HTERT RPE-1 (cell line): ENCODE measurements around the gene LMNA.

Experiments used
- in situ Hi-C: fragments of 300-500 bp; cut with MboI; formaldehyde crosslinking; loops from 4 replicates; pipeline ENCODE4 v1.14.3; 2020; ENCODE audit warnings: low sequenced_read_pairs

Gene LMNA

DNA sequence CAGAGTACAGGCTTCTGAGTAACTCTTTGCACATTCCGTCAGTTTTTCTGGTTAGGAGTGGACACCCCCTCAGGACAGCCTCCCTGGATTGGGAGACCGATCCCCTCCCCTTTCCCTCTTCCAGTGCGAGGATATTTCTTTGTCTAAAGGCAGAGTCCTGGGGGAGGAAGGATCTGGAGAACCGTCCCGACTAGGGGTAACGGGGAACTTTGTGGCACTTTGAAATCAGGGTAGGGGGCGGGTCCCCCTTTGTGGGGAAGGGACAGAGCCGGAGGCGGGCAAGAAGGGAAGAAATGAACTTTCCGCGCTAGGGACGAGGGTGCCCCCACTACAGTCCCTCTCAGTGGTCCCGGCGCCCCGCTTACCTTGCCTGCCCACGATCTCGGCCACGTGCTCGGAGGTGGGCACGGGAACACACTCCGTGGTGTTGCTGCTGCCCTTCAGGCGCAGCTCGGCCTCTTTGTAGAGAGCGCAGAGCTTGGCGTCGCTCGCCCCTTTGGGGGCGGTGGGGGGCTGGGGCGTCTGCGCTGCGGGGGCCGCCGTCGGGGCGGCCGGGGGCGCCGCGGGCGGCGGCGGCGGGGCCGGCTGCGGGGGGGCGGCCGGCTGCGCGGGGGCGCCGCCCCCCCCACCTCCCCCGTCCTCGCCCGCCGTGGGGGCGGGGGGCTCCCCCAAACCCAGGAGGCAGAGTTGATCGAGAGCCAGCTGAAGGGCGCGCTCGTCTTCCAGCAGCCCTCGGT is 33.2 kb upstream of the LMNA start:
- in situ Hi-C loops: no loop called here

- in situ Hi-C loops: no loop called here
Measured at GRCh38 chr1:156081917-156082308, 32.6 kb upstream of the LMNA start.

DNA sequence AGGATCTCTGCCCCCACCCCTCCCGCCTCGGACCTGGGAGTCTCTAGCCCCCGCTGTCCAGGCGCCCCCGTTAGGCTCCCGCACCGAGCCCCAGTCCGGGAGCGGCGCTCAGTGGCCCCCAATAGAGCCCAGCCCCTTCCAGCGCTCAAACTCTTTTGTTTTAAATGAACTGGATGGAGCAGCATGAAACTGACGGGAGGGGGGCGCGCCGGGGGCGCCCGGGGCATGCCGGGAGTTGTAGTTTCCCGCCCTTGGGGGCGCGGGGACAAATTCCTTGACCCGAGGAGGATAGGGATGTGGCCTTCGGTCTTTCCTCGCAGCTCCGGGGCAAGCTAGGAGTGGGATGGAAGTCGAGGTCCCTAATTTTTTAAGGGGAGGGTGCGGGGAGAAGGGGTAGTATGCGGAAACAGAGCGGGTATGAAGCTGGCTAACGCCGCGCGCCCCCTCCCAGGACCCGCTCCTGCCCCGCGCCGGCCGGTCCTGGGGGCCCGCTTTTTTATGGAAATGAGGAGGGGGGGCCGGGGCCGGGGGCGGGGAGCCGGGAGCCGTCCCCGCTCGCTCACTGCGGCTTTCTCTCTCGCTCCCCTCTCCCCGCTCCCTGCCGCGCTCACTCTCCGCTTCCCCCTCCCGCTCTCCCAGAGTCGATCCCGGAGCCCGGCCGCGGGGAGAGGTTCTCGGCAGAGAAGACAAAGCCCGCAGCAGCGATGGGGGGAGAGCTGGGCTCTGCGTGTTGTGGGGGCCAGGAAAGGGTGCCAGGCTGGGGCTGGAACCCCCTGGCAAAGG is 32.0 kb upstream of the LMNA start, which contains the start of gene MEX3A:
Gene MEX3A (minus strand): TSS at position 157 of the 783 bp plus-strand sequence. CDS start 467 bp downstream, outside the sequence.
- in situ Hi-C loops: no loop called here

GRCh38 chr1:156083800-156084790 is 30.4 kb upstream of the LMNA start:
- in situ Hi-C loops: no loop called here

- in situ Hi-C loops: no loop called here
Measured at GRCh38 chr1:156086256-156086662, 28.3 kb upstream of the LMNA start.

GRCh38 chr1:156089704-156090103 is 24.8 kb upstream of the LMNA start:
- in situ Hi-C loops: no loop called here

- in situ Hi-C loops: no loop called here
Measured at GRCh38 chr1:156090138-156090839, 24.2 kb upstream of the LMNA start.

GRCh38 chr1:156090840-156091188 is 23.7 kb upstream of the LMNA start:
- in situ Hi-C loops: no loop called here

GRCh38 chr1:156091610-156092009 is 22.9 kb upstream of the LMNA start:
- in situ Hi-C loops: no loop called here

DNA sequence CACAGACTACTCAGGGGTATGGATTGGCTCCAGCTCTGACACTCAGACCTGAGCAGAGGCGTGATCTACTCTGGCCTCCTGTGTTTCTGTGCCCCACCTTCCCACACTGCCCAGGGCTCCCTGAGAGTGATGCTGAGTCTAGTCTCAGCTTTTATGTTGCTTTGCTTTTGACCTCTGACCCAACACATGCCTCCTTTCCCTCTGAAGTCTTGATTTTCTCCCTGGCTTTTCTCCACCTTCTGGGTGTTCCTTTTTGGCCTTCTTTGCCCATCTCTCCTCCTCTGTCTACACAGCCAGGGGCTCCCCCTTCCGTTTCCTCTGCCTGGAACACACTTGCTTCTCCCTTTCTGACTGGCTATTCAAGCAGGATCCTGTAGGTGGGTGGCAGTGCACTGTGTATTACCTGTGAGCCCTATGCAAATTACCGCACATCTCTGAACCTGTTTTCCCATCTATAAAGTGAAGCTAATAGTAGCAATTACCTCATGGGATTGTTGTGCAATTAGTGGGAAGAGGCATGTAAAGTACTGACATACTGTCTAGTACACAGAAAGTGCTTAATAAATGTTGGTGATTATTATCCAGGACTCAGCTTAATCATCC is 18.5 kb upstream of the LMNA start:
- in situ Hi-C loops: no loop called here

DNA sequence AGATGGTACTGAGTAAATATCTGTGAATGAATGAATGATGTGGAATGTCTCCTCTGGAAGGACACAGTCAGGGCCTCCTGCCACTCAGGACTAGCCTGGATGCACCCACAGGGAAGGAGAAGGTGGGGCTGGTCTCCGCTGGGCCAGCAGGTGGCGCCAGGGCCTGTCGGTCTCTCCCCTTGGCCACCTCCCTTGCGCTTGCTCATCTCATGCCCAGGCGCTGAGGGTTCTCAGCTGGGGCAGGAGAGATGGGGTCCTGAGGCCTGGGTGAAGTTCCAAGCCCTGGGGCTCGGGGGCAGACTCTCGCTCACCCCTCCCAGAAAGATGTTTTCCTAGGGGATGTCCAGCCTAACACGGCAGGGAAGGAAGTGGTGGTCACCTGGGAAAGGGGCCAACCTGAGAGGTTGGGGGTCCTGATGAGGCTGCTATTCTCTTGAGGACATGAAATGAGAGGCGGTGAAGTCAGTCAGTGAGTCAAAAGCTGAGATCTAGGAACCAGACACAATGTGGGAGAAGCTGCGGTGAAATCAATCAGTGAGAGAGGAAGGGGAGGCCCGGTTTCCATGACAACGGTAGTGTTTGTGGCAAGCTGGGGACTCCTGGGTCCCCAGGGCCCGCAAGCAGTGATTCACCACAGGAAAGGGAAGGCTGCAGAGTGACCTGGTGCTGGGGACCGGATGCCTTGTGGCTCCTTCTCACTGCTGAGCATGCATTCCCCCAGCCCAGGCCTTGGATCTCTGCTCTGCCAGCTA is 17.7 kb upstream of the LMNA start:
- in situ Hi-C loops: no loop called here

DNA sequence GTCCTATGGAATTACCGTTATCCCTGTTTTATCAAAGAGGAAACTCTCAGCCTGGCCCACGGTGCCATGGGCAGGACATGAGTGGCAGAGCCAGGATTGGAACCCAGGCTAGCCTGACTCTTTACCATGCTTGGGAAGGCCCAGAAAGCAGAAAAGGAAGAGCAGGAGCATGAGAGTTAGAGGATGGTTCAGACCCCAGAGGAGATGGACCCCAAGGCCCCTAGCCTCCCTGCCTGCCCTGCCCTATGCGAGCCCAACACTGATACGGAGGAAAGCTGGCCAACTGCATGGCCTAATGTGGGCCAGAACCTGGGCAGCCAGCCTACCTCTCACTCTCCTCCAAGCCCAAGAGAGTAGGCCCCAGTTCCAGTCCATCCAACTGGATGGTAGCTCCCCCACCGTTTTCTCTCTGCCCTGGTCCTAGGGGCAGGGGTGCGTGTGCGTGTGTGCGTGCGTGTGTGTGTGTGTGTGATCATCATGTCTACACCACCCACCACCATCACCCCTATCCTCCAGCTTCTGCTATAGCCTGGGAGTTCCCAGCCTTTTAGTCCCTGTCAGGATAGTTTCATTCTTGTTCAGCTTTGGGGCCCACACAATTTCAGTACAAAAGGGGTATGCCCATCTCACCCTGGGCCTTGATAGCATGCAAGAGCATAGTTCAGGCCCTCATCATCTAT is 16.9 kb upstream of the LMNA start:
- in situ Hi-C loops: no loop called here

DNA sequence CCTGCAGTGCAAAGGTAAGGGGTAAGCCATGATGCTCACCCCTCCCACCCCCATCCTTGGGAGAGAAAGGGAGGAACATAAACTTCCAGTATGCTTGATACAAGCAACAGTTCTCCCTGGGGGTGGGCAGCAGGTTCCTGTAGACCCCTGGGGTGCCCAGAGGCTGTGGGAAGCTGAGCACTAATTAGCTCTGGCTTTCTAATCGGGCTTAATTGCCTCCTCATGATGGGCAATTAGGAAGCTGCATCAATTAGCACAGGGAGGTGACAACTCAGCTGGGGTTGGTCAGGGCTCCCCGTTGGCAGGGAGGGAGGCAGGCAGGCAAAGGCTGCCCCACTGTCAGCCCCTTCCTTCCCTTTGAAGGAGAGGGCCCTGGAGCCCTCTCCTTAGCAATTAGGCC is 15.7 kb upstream of the LMNA start:
- in situ Hi-C loops: no loop called here

DNA sequence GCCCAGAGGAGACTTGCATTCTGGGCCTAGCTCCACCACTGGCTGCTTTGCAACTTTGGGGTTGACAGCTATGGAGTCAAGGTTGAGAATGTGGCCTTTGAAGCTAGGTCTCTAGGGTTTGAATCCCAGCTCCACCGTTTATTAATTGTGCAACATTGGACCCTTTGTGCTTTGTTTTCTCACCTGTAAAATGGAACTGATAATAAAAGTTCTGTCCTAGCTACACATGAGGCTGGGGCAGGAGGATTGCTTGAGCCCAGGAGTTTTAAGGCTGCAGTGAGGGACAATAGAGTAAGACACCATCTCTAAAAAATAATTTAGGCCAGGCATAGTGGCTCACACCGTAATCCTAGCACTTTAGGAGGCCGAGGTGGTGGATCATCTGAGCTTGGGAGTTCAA is 15.2 kb upstream of the LMNA start:
- in situ Hi-C loops: no loop called here

DNA sequence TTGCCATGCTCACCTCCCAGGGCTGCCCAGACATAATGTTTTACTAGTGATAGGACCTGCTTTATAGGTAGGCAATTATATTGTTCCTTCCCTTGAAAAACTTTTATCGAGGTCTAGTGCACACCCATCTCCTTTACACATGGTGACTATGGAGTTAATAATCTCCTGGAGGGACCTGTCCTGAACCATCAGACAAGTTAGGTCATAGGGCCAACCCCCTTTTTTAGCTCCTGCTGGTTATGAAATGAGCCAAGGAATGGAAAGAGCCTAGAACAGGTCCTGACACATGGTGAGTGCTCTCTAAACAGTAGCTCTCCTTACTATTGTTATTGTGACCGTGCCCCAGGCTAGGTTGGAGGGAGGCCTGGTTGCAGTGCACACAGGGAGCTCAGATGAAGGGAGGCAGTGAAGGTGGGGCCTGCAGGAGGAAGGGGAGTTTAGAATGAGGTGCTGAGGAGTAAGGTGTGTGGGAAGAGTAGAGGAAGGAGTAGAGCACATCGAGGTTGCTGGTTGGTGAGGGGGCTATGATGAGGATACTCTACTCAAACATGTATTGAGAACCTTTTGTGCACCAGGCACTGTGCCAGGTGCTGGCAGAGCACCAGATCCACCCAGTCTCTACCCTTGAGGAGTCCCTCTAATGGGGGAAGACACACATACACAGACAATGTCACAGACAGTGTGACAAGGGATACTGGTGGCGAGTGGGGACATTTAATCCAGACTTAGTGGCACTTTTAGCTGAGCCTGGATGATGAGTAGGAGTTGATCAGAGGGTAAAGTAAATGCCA is 14.1 kb upstream of the LMNA start:
- in situ Hi-C loops: no loop called here

DNA sequence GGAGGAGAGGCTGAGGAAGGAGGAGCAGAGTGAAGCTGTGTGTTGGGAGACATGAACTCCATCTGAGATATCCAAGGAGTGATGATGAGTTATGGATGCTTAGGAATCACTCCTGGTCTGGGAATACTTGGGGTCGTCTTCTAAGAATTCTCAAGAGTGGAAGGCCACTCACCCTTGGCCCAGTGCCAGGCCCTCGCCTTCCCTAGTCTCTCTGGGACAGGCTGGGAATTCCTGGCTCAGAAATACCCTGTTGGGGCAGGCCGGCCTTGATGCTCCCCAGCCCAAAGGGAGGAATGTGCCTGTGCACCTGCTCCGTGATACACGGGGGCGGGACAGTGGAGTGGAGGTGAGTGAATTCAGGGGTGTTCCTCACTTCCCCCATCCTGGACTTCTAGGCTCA is 12.6 kb upstream of the LMNA start:
- in situ Hi-C loops: no loop called here

DNA sequence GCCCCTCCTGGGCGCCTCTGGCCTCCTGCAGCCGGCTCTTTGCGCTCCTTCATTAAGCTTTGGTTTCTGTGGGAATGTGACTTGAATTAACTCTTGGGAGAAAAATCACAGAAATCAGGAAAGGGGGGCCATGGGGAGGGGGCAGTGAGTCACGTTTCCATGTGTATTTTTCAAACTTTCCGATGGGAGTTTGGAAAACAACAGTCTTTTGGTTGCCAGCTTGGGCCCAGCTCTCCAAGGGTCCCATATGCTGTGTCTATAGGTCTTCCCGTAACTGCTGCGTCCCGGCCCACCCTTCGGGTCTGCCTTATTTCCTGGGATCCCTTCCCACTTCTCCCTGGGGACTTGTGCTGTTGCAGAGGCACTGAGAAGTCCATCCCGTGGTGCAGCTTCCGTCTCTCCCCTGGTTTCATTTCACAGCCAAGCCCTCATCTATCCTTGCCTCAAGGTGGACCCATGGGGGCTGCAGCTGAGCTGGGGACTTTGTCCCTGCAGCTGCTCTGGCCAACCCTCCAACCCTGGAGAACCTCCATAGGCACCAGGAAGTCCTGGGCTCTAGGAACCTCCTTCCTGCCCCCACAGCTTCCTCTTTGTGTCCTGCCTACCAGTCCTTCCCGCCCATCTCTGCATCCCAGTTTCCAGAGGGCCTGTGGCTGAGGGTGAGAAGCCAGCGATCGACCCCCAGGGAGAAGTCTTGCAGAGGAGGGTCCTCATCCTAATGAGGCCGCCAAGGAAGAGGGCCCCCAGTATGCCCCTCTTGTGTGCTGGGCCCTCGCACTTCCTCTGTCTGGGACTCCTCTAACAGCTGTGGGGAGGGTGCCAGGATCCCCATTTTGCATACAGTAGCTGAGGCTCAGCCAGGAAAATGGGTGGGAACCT is 11.6 kb upstream of the LMNA start:
- in situ Hi-C loops: no loop called here
